Epithelial cell of proximal tubule (primary cell): ENCODE measurements around the gene CD209. TPM values are rescaled to one million over a fixed set of nuclear protein-coding genes. Genes with fewer than 3 reads are reported as not detected.

Experiments used
- DNase-seq: peaks from one replicate; pipeline ENCODE4 v3.0.0-alpha.2; 2011; ENCODE audit warnings: low read depth
- H3K4me3 ChIP-seq: 2 replicates; pipeline ENCODE4 v1.5.1; 2011; ENCODE audit warnings: low read depth, mild to moderate bottlenecking, low read length
- total RNA-seq: library from RNA; depleted of rRNA; stranded (reverse); fragments of >200 nt; gene quantifications from 2 replicates; pipeline ENCODE4 v1.2.3, GENCODE V29; 2015
- TF ChIP-seq, protein P1 (sequence below): conservative IDR thresholded peaks from 2 replicates; pipeline ENCODE4 v1.5.1; 2012; ENCODE audit warnings: low read depth, mild to moderate bottlenecking, low read length

The CD209 gene
- total RNA-seq, 1 donor from 2014 or later: 0.12 TPM

DNA sequence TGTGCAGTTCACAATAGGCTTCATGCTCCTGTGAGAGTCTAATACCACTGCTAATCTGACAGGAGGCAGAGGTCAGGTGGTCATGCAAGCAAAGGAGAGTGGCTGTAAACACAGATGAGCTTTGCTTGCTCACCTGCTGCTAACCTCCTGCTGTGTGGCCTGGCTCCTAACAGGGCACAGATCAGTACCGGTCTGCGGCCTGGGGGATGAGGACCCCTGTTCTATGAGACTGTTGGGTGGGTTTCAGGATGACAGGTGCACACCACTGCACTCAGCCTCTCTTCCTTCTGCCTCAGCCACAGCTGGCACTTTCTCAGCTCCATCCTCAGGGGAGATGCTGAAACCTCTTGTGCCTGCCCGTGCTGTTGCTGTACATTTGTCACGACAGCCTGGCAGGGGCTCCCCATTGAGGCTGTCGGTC is 25.1 kb downstream of the CD209 start:
- no peak overlapping the region for H3K4me3 ChIP-seq
- no peak for DNase-seq

DNA sequence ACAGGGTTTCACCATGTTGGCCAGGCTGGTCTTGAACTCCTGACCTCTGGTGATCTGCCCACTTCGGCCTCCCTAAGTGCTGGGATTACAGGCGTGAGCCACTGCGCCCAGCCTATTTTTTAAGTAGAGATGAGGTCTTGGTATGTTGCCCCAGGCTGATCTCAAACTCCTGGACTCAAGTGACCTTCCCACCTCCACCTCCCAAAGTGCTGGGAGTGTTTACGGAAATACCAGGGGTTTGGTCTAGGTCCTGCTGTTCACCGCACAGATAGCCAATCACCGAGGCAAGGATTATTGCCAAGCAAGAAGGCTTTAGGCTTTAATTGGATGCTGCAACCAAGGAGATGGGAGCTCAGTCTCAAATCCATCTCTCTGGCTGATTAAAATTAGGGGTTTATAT is 27.0 kb downstream of the CD209 start:
- TF ChIP-seq, protein P1, sequence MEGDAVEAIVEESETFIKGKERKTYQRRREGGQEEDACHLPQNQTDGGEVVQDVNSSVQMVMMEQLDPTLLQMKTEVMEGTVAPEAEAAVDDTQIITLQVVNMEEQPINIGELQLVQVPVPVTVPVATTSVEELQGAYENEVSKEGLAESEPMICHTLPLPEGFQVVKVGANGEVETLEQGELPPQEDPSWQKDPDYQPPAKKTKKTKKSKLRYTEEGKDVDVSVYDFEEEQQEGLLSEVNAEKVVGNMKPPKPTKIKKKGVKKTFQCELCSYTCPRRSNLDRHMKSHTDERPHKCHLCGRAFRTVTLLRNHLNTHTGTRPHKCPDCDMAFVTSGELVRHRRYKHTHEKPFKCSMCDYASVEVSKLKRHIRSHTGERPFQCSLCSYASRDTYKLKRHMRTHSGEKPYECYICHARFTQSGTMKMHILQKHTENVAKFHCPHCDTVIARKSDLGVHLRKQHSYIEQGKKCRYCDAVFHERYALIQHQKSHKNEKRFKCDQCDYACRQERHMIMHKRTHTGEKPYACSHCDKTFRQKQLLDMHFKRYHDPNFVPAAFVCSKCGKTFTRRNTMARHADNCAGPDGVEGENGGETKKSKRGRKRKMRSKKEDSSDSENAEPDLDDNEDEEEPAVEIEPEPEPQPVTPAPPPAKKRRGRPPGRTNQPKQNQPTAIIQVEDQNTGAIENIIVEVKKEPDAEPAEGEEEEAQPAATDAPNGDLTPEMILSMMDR: no peak
- no peak for DNase-seq
- H3K4me3 ChIP-seq: no peak overlapping the region

More for the DNA sequence above, 25.1 kb downstream of the CD209 start:
- TF ChIP-seq, protein P1: no peak

DNA sequence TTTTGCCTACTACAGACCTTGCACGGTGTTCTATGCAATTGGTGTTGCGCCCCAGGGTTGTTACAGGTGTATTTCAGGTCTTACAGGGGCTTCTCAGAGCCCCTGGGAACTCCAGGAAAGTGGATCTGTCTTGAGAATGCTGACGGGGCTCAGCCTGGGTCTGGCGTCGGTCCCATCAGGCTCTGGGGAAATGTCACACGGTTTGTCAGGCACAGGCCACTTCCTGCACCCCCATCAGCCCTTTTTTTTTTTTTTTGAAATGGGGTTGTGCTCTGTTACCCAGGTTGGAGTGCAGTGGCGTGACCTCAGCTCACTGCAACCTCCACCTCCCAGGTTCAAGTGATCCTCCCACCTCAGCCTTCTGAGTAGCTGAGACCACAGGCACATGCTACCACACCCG is 28.7 kb downstream of the CD209 start:
- TF ChIP-seq, protein P1: no peak
- DNase-seq: no peak
- H3K4me3 ChIP-seq: no peak overlapping the region

DNA sequence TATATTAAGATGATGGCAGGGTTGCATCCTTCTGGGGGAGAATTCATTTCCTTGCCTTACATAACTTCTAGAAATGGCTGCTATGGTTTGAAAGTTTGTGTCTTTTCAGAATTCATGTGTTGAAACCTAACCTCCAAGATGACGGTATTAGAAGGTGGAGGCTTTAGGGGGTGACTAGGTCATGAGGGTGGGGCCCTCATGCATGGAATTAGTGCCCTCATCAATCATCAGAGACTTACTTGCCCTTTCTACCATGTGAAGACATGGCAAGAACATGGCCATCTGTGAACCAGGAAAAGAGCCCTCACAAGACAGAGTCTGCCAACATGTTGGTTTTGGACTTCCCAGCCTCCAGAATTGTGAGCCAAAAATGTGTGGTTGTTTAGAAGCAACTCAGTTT is 30.6 kb downstream of the CD209 start:
- H3K4me3 ChIP-seq: no peak overlapping the region
- DNase-seq: no peak
- TF ChIP-seq, protein P1: no peak

DNA sequence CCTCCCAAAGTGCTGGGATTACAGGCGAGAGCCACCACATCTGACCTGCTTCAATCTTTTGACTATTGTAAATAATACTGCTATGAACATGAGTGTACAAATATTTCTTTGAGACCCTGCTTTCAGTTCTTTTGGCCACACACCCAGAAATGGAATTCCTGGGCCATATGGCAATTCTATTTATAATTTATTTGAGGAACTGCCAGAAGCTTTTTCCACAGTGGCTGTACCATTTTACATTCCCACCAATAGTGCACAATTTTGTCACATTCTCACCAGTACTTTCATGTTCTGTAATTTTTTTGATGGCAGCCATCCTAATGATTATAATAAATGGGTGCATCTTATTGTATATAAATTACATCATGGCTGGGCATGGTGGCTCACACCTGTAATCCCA is 31.7 kb downstream of the CD209 start:
- TF ChIP-seq, protein P1: no peak
- no peak overlapping the region for H3K4me3 ChIP-seq
- no peak for DNase-seq

DNA sequence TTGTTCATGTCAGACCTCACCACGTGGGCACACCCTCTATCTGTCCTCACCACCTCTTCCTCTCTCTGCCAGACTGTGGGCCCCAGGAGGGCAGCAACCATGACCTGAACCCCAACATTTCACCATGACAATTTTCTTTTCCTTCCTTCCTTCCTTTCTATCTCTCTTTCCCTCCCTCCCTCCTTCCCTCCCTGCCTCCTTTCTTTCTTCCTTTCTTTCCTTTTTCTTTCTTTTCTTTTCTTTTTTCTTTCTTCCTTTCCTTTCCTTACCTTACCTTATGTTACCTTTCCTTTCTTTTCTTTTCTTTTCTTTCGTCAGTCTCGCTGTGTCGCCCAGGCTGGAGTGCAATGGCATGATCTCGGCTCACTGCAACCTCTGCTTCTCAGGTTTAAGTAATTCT is 36.7 kb downstream of the CD209 start:
- DNase-seq: no peak
- no peak overlapping the region for H3K4me3 ChIP-seq
- TF ChIP-seq, protein P1: no peak

DNA sequence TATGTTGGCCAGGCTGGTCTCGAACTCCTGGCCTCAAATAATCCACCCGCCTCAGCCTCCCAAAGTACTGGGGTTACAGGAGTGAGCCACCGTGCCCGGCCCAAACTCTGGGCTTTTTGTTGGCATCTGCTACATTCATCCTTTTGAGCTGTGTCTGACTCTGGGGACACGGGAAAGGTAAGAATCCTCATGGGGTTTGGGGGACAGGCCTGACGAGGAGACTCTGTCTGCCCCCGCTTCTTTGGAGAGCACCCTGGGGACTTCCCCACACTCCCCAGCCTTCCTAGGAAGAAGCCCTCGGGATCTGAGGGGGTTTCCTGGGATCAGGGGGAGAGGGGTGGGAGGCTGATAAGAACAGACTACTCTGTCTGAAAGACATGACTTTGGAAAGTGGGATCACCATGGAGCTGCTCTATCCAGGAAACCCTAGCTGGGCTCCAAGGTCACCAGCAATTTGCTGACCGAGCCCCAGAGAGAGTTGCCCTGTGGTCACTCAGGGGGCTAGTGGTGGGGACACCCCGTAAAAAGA is 37.3 kb downstream of the CD209 start:
- TF ChIP-seq, protein P1: no peak
- no peak overlapping the region for H3K4me3 ChIP-seq
- no peak for DNase-seq
